Trophoblast cell (in vitro differentiated cells and primary cell): ENCODE measurements around the gene HEXA.

Experiments used
- DNase-seq, 2 donors: peaks; one replicate each; pipeline ENCODE4 v3.0.0-alpha.2; 2016
- H2AFZ ChIP-seq: 2 replicates; pipeline ENCODE4 v1.6.1; 2013; ENCODE audit warnings: low read length, moderate library complexity, mild to moderate bottlenecking; ENCODE audit not compliant: insufficient read depth, poor library complexity
- H2AK5ac ChIP-seq: 2 replicates; pipeline ENCODE4 v1.6.1; 2013; ENCODE audit warnings: mild to moderate bottlenecking, low read length
- H2BK120ac ChIP-seq: 2 replicates; pipeline ENCODE4 v1.6.1; 2013; ENCODE audit warnings: low read length, mild to moderate bottlenecking, moderate library complexity; ENCODE audit not compliant: insufficient read depth, poor library complexity
- H2BK12ac ChIP-seq: 2 replicates; pipeline ENCODE4 v1.6.1; 2013; ENCODE audit warnings: mild to moderate bottlenecking, low read length, moderate library complexity
- H2BK5ac ChIP-seq: 2 replicates; pipeline ENCODE4 v1.6.1; 2013; ENCODE audit warnings: low read length, low read depth, moderate library complexity, mild to moderate bottlenecking; ENCODE audit not compliant: poor library complexity
- H3K14ac ChIP-seq: 2 replicates; pipeline ENCODE4 v1.6.1; 2013; ENCODE audit warnings: mild to moderate bottlenecking, low read length
- H3K18ac ChIP-seq: 2 replicates; pipeline ENCODE4 v1.6.1; 2013; ENCODE audit warnings: mild to moderate bottlenecking, low read length
- H3K23ac ChIP-seq: 2 replicates; pipeline ENCODE4 v1.6.1; 2013; ENCODE audit warnings: low read length
- H3K27ac ChIP-seq: 2 replicates; pipeline ENCODE4 v1.5.1; 2013; ENCODE audit warnings: low read depth, mild to moderate bottlenecking, inconsistent platforms, low read length, moderate library complexity
- H3K27me3 ChIP-seq: 2 replicates; pipeline ENCODE4 v1.6.1; 2013; ENCODE audit warnings: inconsistent platforms, mild to moderate bottlenecking, low read length, moderate library complexity; ENCODE audit not compliant: insufficient read depth
- H3K36me3 ChIP-seq, 2 experiments: 1 replicate in 1 of 2; 2 replicates in 1 of 2; pipeline ENCODE4 v1.6.1; 2013; ENCODE audit warnings: low read length in 2 of 2, mild to moderate bottlenecking in 2 of 2, moderate library complexity in 1 of 2; ENCODE audit not compliant: insufficient read depth in 2 of 2, control insufficient read depth in 1 of 2
- H3K4ac ChIP-seq: 2 replicates; pipeline ENCODE4 v1.6.1; 2013; ENCODE audit warnings: low read depth, mild to moderate bottlenecking, low read length, moderate library complexity
- H3K4me1 ChIP-seq, 2 experiments: 1 replicate in 1 of 2; 2 replicates in 1 of 2; pipeline ENCODE4 v1.6.1; 2013; ENCODE audit warnings: low read length in 2 of 2, mild to moderate bottlenecking in 2 of 2, moderate library complexity in 1 of 2; ENCODE audit not compliant: insufficient read depth in 2 of 2, control insufficient read depth in 1 of 2
- H3K4me2 ChIP-seq: 2 replicates; pipeline ENCODE4 v1.6.1; 2013; ENCODE audit warnings: inconsistent platforms, mild to moderate bottlenecking, low read length, moderate library complexity
- H3K4me3 ChIP-seq: 2 replicates; pipeline ENCODE4 v1.5.1; 2013; ENCODE audit warnings: mild to moderate bottlenecking, low read depth, low read length, inconsistent platforms
- H3K79me1 ChIP-seq: one replicate; pipeline ENCODE4 v1.6.1; 2013; ENCODE audit warnings: low read length
- H3K79me2 ChIP-seq: 2 replicates; pipeline ENCODE4 v1.6.1; 2013; ENCODE audit warnings: low read length, mild to moderate bottlenecking; ENCODE audit not compliant: control insufficient read depth, insufficient read depth, poor library complexity
- H3K9ac ChIP-seq: 2 replicates; pipeline ENCODE4 v1.6.1; 2013; ENCODE audit warnings: mild to moderate bottlenecking, low read length
- H3K9me3 ChIP-seq: 2 replicates; pipeline ENCODE4 v1.6.1; 2013; ENCODE audit warnings: low read depth, mild to moderate bottlenecking, control low read depth, inconsistent platforms, low read length; ENCODE audit not compliant: insufficient read depth
- H4K12ac ChIP-seq: 2 replicates; pipeline ENCODE4 v1.6.1; 2013; ENCODE audit warnings: low read depth, mild to moderate bottlenecking, low read length, moderate library complexity
- H4K8ac ChIP-seq: 2 replicates; pipeline ENCODE4 v1.6.1; 2013; ENCODE audit warnings: low read depth, mild to moderate bottlenecking, low read length, moderate library complexity
- H4K91ac ChIP-seq: one replicate; pipeline ENCODE4 v1.6.1; 2013; ENCODE audit warnings: low read depth, mild to moderate bottlenecking, low read length, moderate library complexity
- WGBS: extraction: QIAGEN DNeasy Blood & Tissue Kit; methylation state at CpG from one replicate; pipeline ENCODE4 v1.1.7; 2013; ENCODE audit warnings: missing lambda C conversion rate; ENCODE audit not compliant: insufficient read length, insufficient coverage; ENCODE audit errors: extremely low coverage; 5-methylcytosine and 5-hydroxymethylcytosine counted together

HEXA gene

DNA sequence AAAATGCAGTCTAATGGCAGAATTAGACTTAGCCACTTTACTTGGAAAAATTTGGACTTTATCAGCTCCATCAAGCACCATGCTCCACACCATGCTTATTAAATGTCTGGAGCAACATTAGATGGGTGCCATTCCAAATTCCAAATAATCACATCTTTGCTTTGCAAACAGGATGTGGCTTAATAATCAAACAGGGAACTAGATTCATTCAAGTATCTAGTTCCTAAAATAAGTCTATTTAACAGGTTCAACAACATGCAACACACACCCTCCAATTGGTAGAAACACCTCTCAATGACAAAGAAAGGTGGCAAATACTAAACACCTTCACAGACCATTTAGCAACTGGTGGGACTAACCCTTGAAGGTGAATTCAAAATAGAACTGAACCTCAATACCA is 3.5 kb downstream of the HEXA start:
- Histone ChIP-seq H3K4me1 (peaks cover 2 to 11% of the 10 kb centered on the region in 2 experiments), H3K18ac (no peak overlapping the region), H3K36me3 (peaks cover 3 to 4% of the 10 kb centered on the region in 2 experiments), H3K27ac (no peak overlapping the region), H3K4me3 (no peak overlapping the region), H3K9ac (no peak overlapping the region), H3K14ac (no peak overlapping the region), H2BK120ac (no peak overlapping the region), H2BK12ac (no peak overlapping the region), H3K79me1 (peaks cover 9% of the 10 kb centered on the region), H4K91ac (no peak overlapping the region), H2AFZ (no peak overlapping the region), H3K4ac (no peak overlapping the region), H3K4me2 (no peak overlapping the region), H3K9me3 (no peaks in the 10 kb centered on the region), H4K12ac (no peak overlapping the region), H3K27me3 (no peaks in the 10 kb centered on the region), H2AK5ac (no peak overlapping the region), H3K79me2 (peaks cover 13% of the 10 kb centered on the region), H3K23ac (no peak overlapping the region), H4K8ac (no peak overlapping the region), H2BK5ac (no peak overlapping the region)
- DNase-seq = no peak

DNA sequence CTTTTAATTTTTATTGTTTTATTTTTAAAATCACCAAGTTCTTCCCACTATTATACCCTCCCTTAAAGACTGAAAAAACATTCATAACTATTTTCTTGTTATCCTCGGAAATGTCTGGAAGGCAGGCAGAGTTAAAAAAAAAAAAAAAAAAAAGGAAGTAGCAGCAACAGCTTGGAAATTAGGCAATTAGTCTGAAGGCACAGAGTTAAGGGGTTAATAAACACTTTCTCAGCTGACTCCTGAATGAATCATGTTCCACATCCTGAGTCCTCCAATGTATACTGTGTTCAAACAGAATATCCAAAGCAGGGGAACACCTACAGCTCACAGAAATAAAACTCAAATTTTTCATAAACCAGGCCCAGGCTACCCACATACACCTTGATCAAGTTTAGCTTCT is 5.8 kb downstream of the HEXA start:
- Histone ChIP-seq H3K14ac (no peak overlapping the region), H4K91ac (no peak overlapping the region), H3K27ac (no peak overlapping the region), H3K9ac (no peak overlapping the region), H2BK120ac (no peak overlapping the region), H3K18ac (no peak overlapping the region), H3K27me3 (no peaks in the 10 kb centered on the region), H3K4ac (no peak overlapping the region), H3K79me2 (no peaks in the 10 kb centered on the region), H2AFZ (no peak overlapping the region), H3K4me2 (no peak overlapping the region), H2BK12ac (no peak overlapping the region), H3K4me1 (peaks cover 0 to 3% of the 10 kb centered on the region in 2 experiments), H4K8ac (no peak overlapping the region), H3K23ac (no peak overlapping the region), H3K79me1 (no peaks in the 10 kb centered on the region), H3K9me3 (no peaks in the 10 kb centered on the region), H2AK5ac (no peak overlapping the region), H3K4me3 (no peak overlapping the region), H3K36me3 (peaks cover 3 to 4% of the 10 kb centered on the region in 2 experiments), H2BK5ac (no peak overlapping the region), H4K12ac (no peak overlapping the region)
- no CpG with 5 or more reads among the region's 1 CpG for WGBS
- no peak for DNase-seq

DNA sequence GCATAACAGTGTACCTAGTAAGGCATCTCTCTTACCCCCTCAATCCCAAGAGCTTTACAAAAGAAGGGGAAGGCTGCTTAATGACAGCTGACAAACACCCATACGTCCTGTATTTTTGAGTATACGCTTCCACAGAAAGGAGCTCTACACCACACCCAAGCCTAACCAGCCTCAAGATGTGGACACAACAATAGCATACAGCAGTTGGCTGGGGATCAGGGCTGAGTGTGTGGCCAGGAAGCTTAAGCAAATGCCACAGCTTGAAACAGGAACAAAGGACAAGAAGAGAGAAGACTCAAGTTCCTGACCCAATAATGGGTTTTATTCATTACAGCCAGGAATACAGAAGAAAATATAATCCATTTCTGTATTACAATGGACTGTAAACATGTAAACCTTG is 6.9 kb downstream of the HEXA start:
- H3K79me1 ChIP-seq = no peaks in the 10 kb centered on the region
- no CpG with 5 or more reads among the region's 2 CpGs for WGBS
- no peak overlapping the region for H2BK12ac ChIP-seq
- H3K14ac ChIP-seq = no peak overlapping the region
- H3K4me2 ChIP-seq = no peak overlapping the region
- H4K12ac ChIP-seq = no peak overlapping the region
- no peaks in the 10 kb centered on the region for H3K27me3 ChIP-seq
- H3K9ac ChIP-seq = no peak overlapping the region
- no peak overlapping the region for H2AFZ ChIP-seq
- H3K27ac ChIP-seq = no peak overlapping the region
- H3K4me3 ChIP-seq = no peak overlapping the region
- no peaks in the 10 kb centered on the region for H3K9me3 ChIP-seq
- H2BK5ac ChIP-seq = no peak overlapping the region
- H3K36me3 ChIP-seq = peaks cover 3 to 4% of the 10 kb centered on the region in 2 experiments
- no peak overlapping the region for H3K23ac ChIP-seq
- H4K91ac ChIP-seq = no peak overlapping the region
- peak overlapping the region; percentile 67 for H3K18ac ChIP-seq
- no peak overlapping the region for H2AK5ac ChIP-seq
- peak overlapping the region; percentile 14 for H3K4ac ChIP-seq
- no peaks in the 10 kb centered on the region for H3K79me2 ChIP-seq
- H2BK120ac ChIP-seq = no peak overlapping the region
- DNase-seq = no peak
- no peaks in the 10 kb centered on the region for H3K4me1 ChIP-seq
- H4K8ac ChIP-seq = no peak overlapping the region

DNA sequence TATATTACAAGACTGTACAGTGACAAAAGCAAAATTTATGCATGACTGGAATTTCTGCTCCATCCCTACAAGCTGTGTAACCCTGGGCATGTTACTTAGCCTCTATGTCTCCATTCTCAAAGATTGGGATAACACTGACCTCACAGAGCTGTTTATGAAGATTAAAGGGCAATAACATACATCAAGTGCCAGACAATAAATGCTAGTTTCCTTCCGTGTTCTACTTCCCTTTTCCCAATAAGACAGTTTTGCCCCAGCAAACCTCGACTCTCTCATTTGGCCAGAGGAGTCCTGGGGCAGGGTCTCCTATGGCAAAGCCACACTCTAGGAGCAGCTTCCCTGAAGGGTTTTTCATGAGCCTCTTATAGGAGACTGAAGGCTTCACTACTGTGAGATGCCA is 7.5 kb downstream of the HEXA start:
- Histone ChIP-seq H3K79me1 (no peaks in the 10 kb centered on the region), H2AFZ (no peak overlapping the region), H4K12ac (no peak overlapping the region), H3K18ac (no peak overlapping the region), H3K9ac (no peak overlapping the region), H3K9me3 (no peaks in the 10 kb centered on the region), H2BK12ac (no peak overlapping the region), H4K91ac (no peak overlapping the region), H3K27me3 (no peaks in the 10 kb centered on the region), H3K4me3 (no peak overlapping the region), H4K8ac (no peak overlapping the region), H3K79me2 (no peaks in the 10 kb centered on the region), H3K14ac (no peak overlapping the region), H3K23ac (no peak overlapping the region), H3K27ac (no peak overlapping the region), H2BK120ac (no peak overlapping the region), H2BK5ac (no peak overlapping the region), H3K36me3 (peaks cover 3 to 4% of the 10 kb centered on the region in 2 experiments), H3K4me1 (no peaks in the 10 kb centered on the region), H3K4me2 (no peak overlapping the region), H2AK5ac (no peak overlapping the region), H3K4ac (no peak overlapping the region)
- no peak for DNase-seq
- WGBS = no CpG with 5 or more reads among the region's 2 CpGs
